ENCODE results near the gene MYO3B.
A peak's percentile ranks its signal among the peaks of the same experiment; 100 is the strongest.

The MYO3B gene

GRCh38 chr2:170420961-170421687, 243.2 kb downstream of the MYO3B start:
- H3K56ac ChIP-seq (ENCODE audit: low read length), result no peak overlapping the region
- H2BK5ac ChIP-seq (ENCODE audit: low read length), result no peak overlapping the region
- H3K4ac ChIP-seq (ENCODE audit: low read depth, low read length), result no peak overlapping the region
- no peaks in the 10 kb centered on the region for H3K4me1 ChIP-seq (ENCODE audit: control insufficient read depth, low read depth, low read length)
- H3K23ac ChIP-seq (ENCODE audit: low read length), result no peak overlapping the region
- H3K27ac ChIP-seq (ENCODE audit: low read depth, low read length), result no peak overlapping the region
- no peaks in the 10 kb centered on the region for H3K79me2 ChIP-seq (ENCODE audit: control insufficient read depth, insufficient read depth, low read length)
- WGBS (ENCODE audit: extremely low coverage, insufficient coverage, low lambda C conversion rate), result no CpG with 5 or more reads among the region's 11 CpGs
- H3K4me2 ChIP-seq (ENCODE audit: low read length), result no peak overlapping the region
- no peak for DNase-seq
- no peak overlapping the region for H4K5ac ChIP-seq (ENCODE audit: low read length)
- H3K4me3 ChIP-seq (ENCODE audit: low read length), result no peak overlapping the region
- no peak overlapping the region for H3K9ac ChIP-seq (ENCODE audit: low read length)
- H4K8ac ChIP-seq (ENCODE audit: low read depth, low read length), result no peak overlapping the region
- H3K36me3 ChIP-seq (ENCODE audit: control insufficient read depth, insufficient read depth, low read length), result no peaks in the 10 kb centered on the region
- H3K27me3 ChIP-seq (ENCODE audit: insufficient read depth, low read length, poor library complexity), result no peaks in the 10 kb centered on the region
- no peak overlapping the region for H3K18ac ChIP-seq (ENCODE audit: low read length)
- no peak overlapping the region for H2BK15ac ChIP-seq (replicated peaks; ENCODE audit: low read depth)
- no peak overlapping the region for H2AK5ac ChIP-seq (ENCODE audit: low read length)
- no peaks in the 10 kb centered on the region for H3K79me1 ChIP-seq (ENCODE audit: low read length)
- no peak overlapping the region for H2BK120ac ChIP-seq (ENCODE audit: low read depth, low read length)

GRCh38 chr2:170423919-170424318, 246.0 kb downstream of the MYO3B start:
- Histone ChIP-seq H3K27me3 (ENCODE audit: insufficient read depth, low read length, poor library complexity) (no peaks in the 10 kb centered on the region), H3K36me3 (ENCODE audit: control insufficient read depth, insufficient read depth, low read length) (no peaks in the 10 kb centered on the region), H3K4me2 (ENCODE audit: low read length) (no peak overlapping the region), H3K79me1 (ENCODE audit: low read length) (no peaks in the 10 kb centered on the region), H3K4me3 (ENCODE audit: low read length) (no peak overlapping the region), H4K5ac (ENCODE audit: low read length) (no peak overlapping the region), H3K18ac (ENCODE audit: low read length) (no peak overlapping the region), H3K79me2 (ENCODE audit: control insufficient read depth, insufficient read depth, low read length) (no peaks in the 10 kb centered on the region), H2BK120ac (ENCODE audit: low read depth, low read length) (no peak overlapping the region), H3K4me1 (ENCODE audit: control insufficient read depth, low read depth, low read length) (no peaks in the 10 kb centered on the region), H3K56ac (ENCODE audit: low read length) (no peak overlapping the region), H3K23ac (ENCODE audit: low read length) (no peak overlapping the region), H4K8ac (ENCODE audit: low read depth, low read length) (no peak overlapping the region), H3K4ac (ENCODE audit: low read depth, low read length) (no peak overlapping the region), H3K27ac (ENCODE audit: low read depth, low read length) (no peak overlapping the region), H3K9ac (ENCODE audit: low read length) (no peak overlapping the region), H2BK5ac (ENCODE audit: low read length) (no peak overlapping the region), H2AK5ac (ENCODE audit: low read length) (no peak overlapping the region), H2BK15ac (replicated peaks; ENCODE audit: low read depth) (no peak overlapping the region)
- WGBS (ENCODE audit: extremely low coverage, insufficient coverage, low lambda C conversion rate), result no CpG with 5 or more reads among the region's 2 CpGs
- no peak for DNase-seq

- H2BK15ac ChIP-seq (replicated peaks; ENCODE audit: low read depth), result no peak overlapping the region
- H3K23ac ChIP-seq (ENCODE audit: low read length), result no peak overlapping the region
- no peaks in the 10 kb centered on the region for H3K79me1 ChIP-seq (ENCODE audit: low read length)
- no CpG with 5 or more reads among the region's 2 CpGs for WGBS (ENCODE audit: extremely low coverage, insufficient coverage, low lambda C conversion rate)
- H2BK120ac ChIP-seq (ENCODE audit: low read depth, low read length), result no peak overlapping the region
- DNase-seq, result no peak
- H3K4me1 ChIP-seq (ENCODE audit: control insufficient read depth, low read depth, low read length), result no peaks in the 10 kb centered on the region
- no peak overlapping the region for H3K18ac ChIP-seq (ENCODE audit: low read length)
- H4K5ac ChIP-seq (ENCODE audit: low read length), result no peak overlapping the region
- no peak overlapping the region for H3K4me3 ChIP-seq (ENCODE audit: low read length)
- no peak overlapping the region for H3K56ac ChIP-seq (ENCODE audit: low read length)
- no peak overlapping the region for H3K27ac ChIP-seq (ENCODE audit: low read depth, low read length)
- no peaks in the 10 kb centered on the region for H3K79me2 ChIP-seq (ENCODE audit: control insufficient read depth, insufficient read depth, low read length)
- no peak overlapping the region for H3K4me2 ChIP-seq (ENCODE audit: low read length)
- H2AK5ac ChIP-seq (ENCODE audit: low read length), result no peak overlapping the region
- no peak overlapping the region for H4K8ac ChIP-seq (ENCODE audit: low read depth, low read length)
- no peaks in the 10 kb centered on the region for H3K36me3 ChIP-seq (ENCODE audit: control insufficient read depth, insufficient read depth, low read length)
- no peak overlapping the region for H3K9ac ChIP-seq (ENCODE audit: low read length)
- no peaks in the 10 kb centered on the region for H3K27me3 ChIP-seq (ENCODE audit: insufficient read depth, low read length, poor library complexity)
- no peak overlapping the region for H3K4ac ChIP-seq (ENCODE audit: low read depth, low read length)
- H2BK5ac ChIP-seq (ENCODE audit: low read length), result no peak overlapping the region
Observed at GRCh38 chr2:170425281-170425751, 247.4 kb downstream of the MYO3B start.

GRCh38 chr2:170428868-170429267, 250.9 kb downstream of the MYO3B start:
- Histone ChIP-seq H3K79me2 (ENCODE audit: control insufficient read depth, insufficient read depth, low read length) (no peaks in the 10 kb centered on the region), H4K8ac (ENCODE audit: low read depth, low read length) (no peak overlapping the region), H3K23ac (ENCODE audit: low read length) (no peak overlapping the region), H3K79me1 (ENCODE audit: low read length) (no peaks in the 10 kb centered on the region), H4K5ac (ENCODE audit: low read length) (no peak overlapping the region), H3K36me3 (ENCODE audit: control insufficient read depth, insufficient read depth, low read length) (no peaks in the 10 kb centered on the region), H3K4me1 (ENCODE audit: control insufficient read depth, low read depth, low read length) (peaks cover 6% of the 10 kb centered on the region), H2AK5ac (ENCODE audit: low read length) (no peak overlapping the region), H3K56ac (ENCODE audit: low read length) (no peak overlapping the region), H3K4me2 (ENCODE audit: low read length) (no peak overlapping the region), H3K4ac (ENCODE audit: low read depth, low read length) (no peak overlapping the region), H2BK5ac (ENCODE audit: low read length) (no peak overlapping the region), H2BK120ac (ENCODE audit: low read depth, low read length) (no peak overlapping the region), H3K9ac (ENCODE audit: low read length) (no peak overlapping the region), H3K18ac (ENCODE audit: low read length) (no peak overlapping the region), H3K27ac (ENCODE audit: low read depth, low read length) (no peak overlapping the region), H3K27me3 (ENCODE audit: insufficient read depth, low read length, poor library complexity) (no peaks in the 10 kb centered on the region), H2BK15ac (replicated peaks; ENCODE audit: low read depth) (no peak overlapping the region), H3K4me3 (ENCODE audit: low read length) (no peak overlapping the region)
- DNase-seq, result no peak
- no CpG with 5 or more reads among the region's 2 CpGs for WGBS (ENCODE audit: extremely low coverage, insufficient coverage, low lambda C conversion rate)

GRCh38 chr2:170432823-170433222, 254.9 kb downstream of the MYO3B start:
- no peaks in the 10 kb centered on the region for H3K36me3 ChIP-seq (ENCODE audit: control insufficient read depth, insufficient read depth, low read length)
- no peak overlapping the region for H3K4me2 ChIP-seq (ENCODE audit: low read length)
- H3K56ac ChIP-seq (ENCODE audit: low read length), result no peak overlapping the region
- H2BK120ac ChIP-seq (ENCODE audit: low read depth, low read length), result no peak overlapping the region
- no peak overlapping the region for H4K5ac ChIP-seq (ENCODE audit: low read length)
- H2BK5ac ChIP-seq (ENCODE audit: low read length), result no peak overlapping the region
- H3K4ac ChIP-seq (ENCODE audit: low read depth, low read length), result no peak overlapping the region
- H3K79me1 ChIP-seq (ENCODE audit: low read length), result no peaks in the 10 kb centered on the region
- H3K23ac ChIP-seq (ENCODE audit: low read length), result no peak overlapping the region
- no peak overlapping the region for H4K8ac ChIP-seq (ENCODE audit: low read depth, low read length)
- no peaks in the 10 kb centered on the region for H3K79me2 ChIP-seq (ENCODE audit: control insufficient read depth, insufficient read depth, low read length)
- peaks cover 19% of the 10 kb centered on the region for H3K4me1 ChIP-seq (ENCODE audit: control insufficient read depth, low read depth, low read length)
- no peaks in the 10 kb centered on the region for H3K27me3 ChIP-seq (ENCODE audit: insufficient read depth, low read length, poor library complexity)
- H3K27ac ChIP-seq (ENCODE audit: low read depth, low read length), result no peak overlapping the region
- no peak overlapping the region for H3K18ac ChIP-seq (ENCODE audit: low read length)
- H3K9ac ChIP-seq (ENCODE audit: low read length), result no peak overlapping the region
- no peak overlapping the region for H3K4me3 ChIP-seq (ENCODE audit: low read length)
- DNase-seq, result no peak
- H2BK15ac ChIP-seq (replicated peaks; ENCODE audit: low read depth), result peak overlapping the region; percentile 19
- WGBS (ENCODE audit: extremely low coverage, insufficient coverage, low lambda C conversion rate), result no CpG with 5 or more reads among the region's 4 CpGs
- H2AK5ac ChIP-seq (ENCODE audit: low read length), result no peak overlapping the region

GRCh38 chr2:170433448-170433847, 255.5 kb downstream of the MYO3B start:
- Histone ChIP-seq H3K79me1 (ENCODE audit: low read length) (no peaks in the 10 kb centered on the region), H3K18ac (ENCODE audit: low read length) (no peak overlapping the region), H3K4me2 (ENCODE audit: low read length) (no peak overlapping the region), H3K36me3 (ENCODE audit: control insufficient read depth, insufficient read depth, low read length) (no peaks in the 10 kb centered on the region), H3K9ac (ENCODE audit: low read length) (no peak overlapping the region), H4K5ac (ENCODE audit: low read length) (no peak overlapping the region), H3K4ac (ENCODE audit: low read depth, low read length) (no peak overlapping the region), H3K4me1 (ENCODE audit: control insufficient read depth, low read depth, low read length) (peaks cover 19% of the 10 kb centered on the region), H2BK120ac (ENCODE audit: low read depth, low read length) (no peak overlapping the region), H3K79me2 (ENCODE audit: control insufficient read depth, insufficient read depth, low read length) (no peaks in the 10 kb centered on the region), H3K56ac (ENCODE audit: low read length) (no peak overlapping the region), H2BK15ac (replicated peaks; ENCODE audit: low read depth) (no peak overlapping the region), H3K27ac (ENCODE audit: low read depth, low read length) (no peak overlapping the region), H3K27me3 (ENCODE audit: insufficient read depth, low read length, poor library complexity) (no peaks in the 10 kb centered on the region), H4K8ac (ENCODE audit: low read depth, low read length) (no peak overlapping the region), H3K23ac (ENCODE audit: low read length) (no peak overlapping the region), H3K4me3 (ENCODE audit: low read length) (no peak overlapping the region), H2AK5ac (ENCODE audit: low read length) (peak overlapping the region; percentile 14), H2BK5ac (ENCODE audit: low read length) (peak overlapping the region; percentile 11)
- WGBS (ENCODE audit: extremely low coverage, insufficient coverage, low lambda C conversion rate), result no CpG with 5 or more reads among the region's 2 CpGs
- no peak for DNase-seq
